CD4-positive, alpha-beta T cell treated with Interferon gamma for 1 hour (primary cell): ENCODE results near the gene HDDC2.

Experiments
- DNase-seq: peaks from one replicate; pipeline ENCODE4 v3.0.0-alpha.2; 2020

The HDDC2 gene

GRCh38 chr6:125301435-125302391 lies at the start of gene HDDC2:
Gene HDDC2 (minus strand): TSS chr6:125301967. CDS start chr6:125301932, 35 bp downstream.
- DNase-seq: peak; percentile 29

- DNase-seq: no peak
These were observed 45.3 kb upstream of the HDDC2 start for GRCh38 chr6:125346926-125347563.

- no peak for DNase-seq
These were observed 44.6 kb upstream of the HDDC2 start for GRCh38 chr6:125346201-125346925.

- DNase-seq: no peak
These were observed 39.7 kb upstream of the HDDC2 start for GRCh38 chr6:125341460-125341859.

GRCh38 chr6:125340991-125341390 lies 39.2 kb upstream of the HDDC2 start:
- no peak for DNase-seq

GRCh38 chr6:125340175-125340835 lies 38.5 kb upstream of the HDDC2 start:
- DNase-seq: no peak

- DNase-seq: no peak
These were observed 37.9 kb upstream of the HDDC2 start for GRCh38 chr6:125339653-125340052.

GRCh38 chr6:125338381-125338780 lies 36.6 kb upstream of the HDDC2 start:
- no peak for DNase-seq

- no peak for DNase-seq
These were observed 35.9 kb upstream of the HDDC2 start for GRCh38 chr6:125337706-125338105.

GRCh38 chr6:125332664-125333063 lies 30.9 kb upstream of the HDDC2 start:
- DNase-seq: no peak

- no peak for DNase-seq
These were observed 23.8 kb upstream of the HDDC2 start for GRCh38 chr6:125325586-125325985.

GRCh38 chr6:125323376-125323775 lies 21.6 kb upstream of the HDDC2 start:
- DNase-seq: no peak

GRCh38 chr6:125316621-125317020 lies 14.9 kb upstream of the HDDC2 start:
- no peak for DNase-seq

- no peak for DNase-seq
These were observed 13.8 kb upstream of the HDDC2 start for GRCh38 chr6:125315548-125315947.

- peak; percentile 42 for DNase-seq
These were observed 12.3 kb upstream of the HDDC2 start for GRCh38 chr6:125314009-125314581.

- no peak for DNase-seq
These were observed 11.2 kb upstream of the HDDC2 start for GRCh38 chr6:125312950-125313349.

GRCh38 chr6:125312478-125312877 lies 10.7 kb upstream of the HDDC2 start:
- no peak for DNase-seq

GRCh38 chr6:125310994-125311649 lies 9.4 kb upstream of the HDDC2 start:
- DNase-seq: no peak

- no peak for DNase-seq
These were observed 6.3 kb upstream of the HDDC2 start for GRCh38 chr6:125307964-125308615.

- no peak for DNase-seq
These were observed 5.5 kb upstream of the HDDC2 start for GRCh38 chr6:125307150-125307838.

GRCh38 chr6:125306756-125307149 lies 5.0 kb upstream of the HDDC2 start:
- DNase-seq: no peak
